HG03095 (cell line): ENCODE results near the gene ERCC6.

Experiments used
- ATAC-seq: cut with Tn5 transposase; IDR thresholded peaks from one replicate; pipeline ENCODE4 v1.9.1; 2021; ENCODE audit warnings: moderate library complexity; ENCODE audit not compliant: unreplicated experiment

The ERCC6 gene

GRCh38 chr10:49549640-49550346 lies 10.9 kb upstream of the ERCC6 start:
- no peak for ATAC-seq

GRCh38 chr10:49543604-49544003 lies 4.7 kb upstream of the ERCC6 start:
- ATAC-seq = no peak

- no peak for ATAC-seq
Observed at GRCh38 chr10:49542353-49542752, 3.4 kb upstream of the ERCC6 start.

GRCh38 chr10:49541762-49542161 lies 2.8 kb upstream of the ERCC6 start:
- no peak for ATAC-seq

GRCh38 chr10:49540056-49540797 lies 1.3 kb upstream of the ERCC6 start:
- ATAC-seq = no peak

- peak; percentile 5 for ATAC-seq
Observed at GRCh38 chr10:49539320-49539885, 482 bp upstream of the ERCC6 start.

- peak; percentile 65 for ATAC-seq
Observed at GRCh38 chr10:49534670-49535381, 4.1 kb downstream of the ERCC6 start.

GRCh38 chr10:49532461-49532860 lies 6.5 kb downstream of the ERCC6 start:
- no peak for ATAC-seq

GRCh38 chr10:49528977-49529506 lies 9.9 kb downstream of the ERCC6 start:
- ATAC-seq = no peak

- ATAC-seq = no peak
Observed at GRCh38 chr10:49527850-49528249, 11.1 kb downstream of the ERCC6 start.

GRCh38 chr10:49527061-49527460 lies 11.9 kb downstream of the ERCC6 start:
- ATAC-seq = no peak

GRCh38 chr10:49526619-49527018 lies 12.3 kb downstream of the ERCC6 start:
- no peak for ATAC-seq

GRCh38 chr10:49524496-49524895 lies 14.4 kb downstream of the ERCC6 start:
- no peak for ATAC-seq

GRCh38 chr10:49523301-49523700 lies 15.6 kb downstream of the ERCC6 start:
- ATAC-seq = no peak

GRCh38 chr10:49521062-49521461 lies 17.9 kb downstream of the ERCC6 start:
- no peak for ATAC-seq

- no peak for ATAC-seq
Observed at GRCh38 chr10:49520122-49520775, 18.7 kb downstream of the ERCC6 start.

- ATAC-seq = no peak
Observed at GRCh38 chr10:49519717-49520116, 19.2 kb downstream of the ERCC6 start.

GRCh38 chr10:49518982-49519578 lies 19.8 kb downstream of the ERCC6 start:
- peak; percentile 72 for ATAC-seq

- no peak for ATAC-seq
Observed at GRCh38 chr10:49518566-49518965, 20.4 kb downstream of the ERCC6 start.

GRCh38 chr10:49516216-49516970 lies 22.5 kb downstream of the ERCC6 start:
- ATAC-seq = no peak
